Left cardiac atrium (tissue), 4 donors: ENCODE measurements around the gene DNAH2. TPM values are rescaled to one million over a fixed set of nuclear protein-coding genes. Genes with fewer than 3 reads are reported as not detected.
A peak's percentile ranks its signal among the peaks of the same experiment; 100 is the strongest.
"Not testable (repeated sequence)": the region's sequence is repeated elsewhere in the genome, so short reads cannot be mapped to it uniquely, and the experiment has no call there.

Experiments
- ATAC-seq, 2 donors: fragments of 200-7000 bp; cut with Tn5 transposase; one replicate each; pipeline ENCODE4 v1.9.1; 2020; ENCODE audit warnings: mild to moderate bottlenecking in 2 of 2, moderate library complexity in 2 of 2
- DNase-seq: peaks from one replicate; pipeline ENCODE4 v3.0.0-alpha.2; 2020
- intact Hi-C, 2 donors: fragments of 100-400 bp; cut with DNase I; formaldehyde crosslinking; loops; one replicate each; pipeline versions ENCODE4 v1.14.1 to v1.15.1; 2022 to 2023
- total RNA-seq, 2 donors: library from RNA; stranded (reverse); fragmentation: NEBNext Ultra II Directional; extraction: Animal tissue kit (Norgen Biotek cat#: 25700); gene quantifications; one replicate each; pipeline ENCODE4 v1.2.1, GENCODE V29; 2021
- donor health status: DM: no; HTN: yes; CAD: no.
- donor health status: DM: no; HTN: yes; CAD: no; lungs with severe emphysema.
- donor health status: DM: yes; HTN: yes; CAD: no.
- donor health status: Dilated cardiomyopathy.

Gene DNAH2
- total RNA-seq, 2 donors from 2014 or later = 0.05 to 0.24 TPM

DNA sequence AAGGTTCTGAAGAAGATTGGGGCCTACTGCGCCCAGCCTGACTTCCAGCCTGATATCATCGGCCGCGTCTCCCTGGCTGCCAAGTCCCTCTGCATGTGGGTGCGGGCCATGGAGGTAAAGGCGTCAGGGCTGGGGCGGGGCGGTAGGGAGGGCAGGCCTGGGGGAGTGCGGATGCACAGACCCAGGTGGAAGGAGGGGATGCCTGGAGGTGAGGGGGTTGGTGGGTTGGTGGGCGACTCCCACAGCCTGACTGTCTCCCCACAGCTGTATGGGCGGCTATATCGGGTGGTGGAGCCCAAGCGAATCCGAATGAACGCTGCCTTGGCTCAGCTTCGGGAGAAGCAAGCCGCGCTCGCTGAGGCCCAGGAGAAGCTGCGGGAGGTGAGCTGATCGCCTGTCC is 89.7 kb downstream of the DNAH2 start:
- intact Hi-C loops = no loop called here
- no peak for ATAC-seq
- no peak for DNase-seq

DNA sequence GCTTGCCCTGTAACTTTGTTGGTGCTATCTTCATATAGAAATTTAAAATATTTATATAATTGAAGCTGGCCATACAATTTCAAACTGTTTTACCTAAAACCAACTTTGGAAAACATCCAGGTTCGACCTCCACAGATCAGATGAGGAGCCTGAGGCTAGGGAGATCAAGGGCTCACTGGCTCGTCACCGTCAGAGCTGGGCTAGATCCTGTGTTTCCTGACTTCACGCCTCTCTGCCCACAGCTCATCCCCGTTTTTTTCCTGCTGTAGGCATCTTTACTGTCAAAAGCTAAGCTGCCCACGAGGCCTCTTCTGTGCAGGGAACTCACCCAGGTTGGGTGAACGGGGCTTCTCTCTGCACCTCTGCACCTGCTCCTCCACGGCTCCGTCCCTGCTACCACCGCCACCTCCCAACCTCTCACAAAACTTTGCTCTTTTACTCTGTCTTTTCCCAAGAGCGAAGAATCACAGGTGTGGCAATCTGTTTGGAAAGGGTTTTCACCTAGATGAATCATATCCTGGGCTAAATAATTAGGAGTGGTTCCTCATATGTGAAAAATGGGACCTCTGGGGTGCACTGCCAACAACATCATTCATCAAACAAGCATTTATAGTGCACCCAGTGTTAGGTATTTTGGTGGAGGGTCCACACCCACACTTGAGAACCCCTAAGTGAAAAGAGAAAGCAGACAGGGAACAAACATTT is 91.7 kb downstream of the DNAH2 start:
- ATAC-seq (no peak), DNase-seq (no peak)
- intact Hi-C loops = no loop called here

DNA sequence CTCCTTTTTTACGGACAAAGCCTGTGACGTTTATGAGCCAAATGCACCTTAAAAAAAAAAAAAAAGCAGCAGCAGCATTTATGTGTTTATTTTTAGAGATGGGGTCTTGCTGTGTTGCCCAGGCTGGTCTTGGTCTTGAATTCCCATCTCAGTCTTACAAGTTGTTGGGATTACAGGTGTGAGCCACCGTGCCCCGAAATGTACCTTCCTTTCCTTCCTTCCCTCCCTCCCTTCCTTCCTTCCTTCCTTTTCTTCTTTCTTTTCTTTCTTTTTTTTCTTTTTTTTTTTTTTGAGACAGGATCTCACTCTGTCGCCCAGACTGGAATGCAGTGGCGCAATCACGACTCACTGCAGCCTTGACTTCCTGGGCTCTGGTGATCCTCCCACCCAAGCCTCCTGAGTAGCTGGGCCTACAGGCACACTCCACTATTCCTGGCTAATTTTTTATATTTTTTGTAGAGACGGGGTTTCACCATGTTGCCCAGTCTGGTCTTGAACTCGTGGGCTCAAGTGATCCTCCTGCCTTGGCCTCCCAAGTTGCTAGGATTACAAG is 92.3 kb downstream of the DNAH2 start:
- intact Hi-C loops = loop anchor here in 1 of 2 donors (10.0 kb wide), 1 partner anchor 155 kb away; the partner anchor contains the start of gene ATP1B2
- not testable (repeated sequence) for ATAC-seq, DNase-seq

DNA sequence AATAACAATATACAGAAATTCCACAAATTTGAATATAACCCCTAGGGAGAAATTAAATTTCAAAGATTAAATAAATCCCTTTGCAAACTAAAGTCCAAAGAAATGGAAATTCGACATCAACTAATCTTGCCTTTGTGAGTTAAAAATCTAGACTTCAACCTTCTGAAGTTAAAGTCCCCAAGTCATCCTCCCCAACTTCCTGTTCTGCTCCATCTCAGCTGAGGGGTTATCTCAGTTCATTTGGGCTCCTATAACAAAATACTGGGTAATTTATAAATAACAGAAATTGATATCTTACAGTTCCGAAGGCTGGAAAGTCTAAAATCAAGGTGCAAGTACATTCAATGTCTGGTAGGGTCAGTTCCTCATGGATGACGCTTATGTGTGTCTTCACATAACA is 93.7 kb downstream of the DNAH2 start:
- no peak for DNase-seq
- intact Hi-C loops = loop anchor here in 1 of 2 donors (10.0 kb wide), 1 partner anchor 156 kb away; the partner anchor contains the start of gene ATP1B2
- ATAC-seq = no peak

DNA sequence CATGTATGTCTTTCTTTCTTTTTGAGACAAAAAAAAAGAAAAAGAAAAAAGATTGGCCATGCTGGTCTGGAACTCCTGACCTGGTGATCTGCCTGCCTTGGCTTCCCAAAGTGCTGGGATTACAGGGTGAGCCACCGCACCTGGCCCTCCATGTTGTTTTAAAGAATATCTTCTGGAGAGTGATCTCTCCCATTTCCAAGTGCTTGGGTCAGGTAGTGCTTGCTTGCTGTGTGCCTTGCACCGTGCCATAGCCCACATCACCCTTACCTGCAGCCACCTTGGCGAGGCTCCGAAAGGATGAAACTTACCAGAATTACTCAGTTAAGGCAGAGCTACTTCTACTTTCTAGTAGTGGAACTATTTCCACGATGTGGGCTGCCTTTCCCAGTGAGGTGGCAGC is 97.4 kb downstream of the DNAH2 start:
- no peak for DNase-seq

DNA sequence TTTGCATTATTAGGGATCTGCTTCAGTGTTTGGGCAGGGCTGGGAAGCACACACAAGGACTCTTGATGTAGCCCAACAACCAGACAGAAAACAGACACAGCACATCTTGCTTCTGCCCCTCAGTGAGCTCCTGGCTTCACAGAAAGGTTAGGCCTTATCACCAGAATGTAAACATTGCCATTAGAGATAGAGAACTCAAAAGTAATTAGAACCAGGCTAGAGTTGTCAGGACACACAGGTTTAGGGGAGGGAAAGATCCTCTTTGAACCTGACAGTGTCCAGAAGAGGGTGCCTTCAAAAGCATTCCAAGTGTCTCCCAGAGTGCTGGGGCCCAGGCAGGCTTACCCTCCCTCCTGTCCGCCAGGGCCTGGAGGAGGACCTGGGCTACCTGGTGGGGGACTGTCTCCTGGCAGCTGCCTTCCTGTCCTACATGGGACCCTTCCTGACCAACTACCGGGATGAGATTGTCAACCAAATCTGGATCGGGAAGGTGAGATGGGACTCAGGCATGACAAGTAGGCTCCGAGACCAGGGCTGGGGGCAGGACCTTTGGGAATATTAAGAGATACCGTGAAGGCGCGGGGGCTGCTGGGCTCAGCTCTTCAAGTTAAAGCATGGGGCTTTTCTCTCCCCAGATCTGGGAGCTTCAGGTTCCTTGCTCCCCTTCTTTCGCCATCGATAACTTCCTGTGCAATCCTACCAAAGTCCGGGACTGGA is 99.5 kb downstream of the DNAH2 start:
- ATAC-seq (no peak), DNase-seq (no peak)
- intact Hi-C loops = loop anchor here in 1 of 2 donors (10.0 kb wide), 1 partner anchor 162 kb away; the partner anchor contains the start of gene ATP1B2

More for the DNA sequence above, 97.4 kb downstream of the DNAH2 start:
- intact Hi-C loops = loop anchor here in 1 of 2 donors (10.0 kb wide), 1 partner anchor 160 kb away; the partner anchor contains the start of gene ATP1B2
- ATAC-seq = no peak

DNA sequence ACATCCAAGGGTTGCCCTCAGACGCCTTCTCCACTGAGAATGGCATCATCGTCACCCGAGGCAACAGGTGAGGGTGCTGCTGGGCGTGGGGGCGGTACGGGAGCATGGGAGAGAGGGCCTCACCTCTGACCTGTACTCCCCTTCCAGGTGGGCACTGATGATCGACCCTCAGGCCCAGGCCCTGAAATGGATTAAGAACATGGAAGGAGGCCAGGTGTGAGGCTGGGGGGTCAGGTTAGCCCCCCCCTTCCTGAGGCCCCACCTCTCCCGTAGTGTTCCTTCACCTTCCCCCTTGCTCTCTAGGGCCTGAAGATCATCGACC is 100.1 kb downstream of the DNAH2 start:
- DNase-seq = no peak
- ATAC-seq = no peak
- intact Hi-C loops = loop anchor here in 1 of 2 donors (10.0 kb wide), 1 partner anchor 163 kb away; the partner anchor contains the start of gene ATP1B2

DNA sequence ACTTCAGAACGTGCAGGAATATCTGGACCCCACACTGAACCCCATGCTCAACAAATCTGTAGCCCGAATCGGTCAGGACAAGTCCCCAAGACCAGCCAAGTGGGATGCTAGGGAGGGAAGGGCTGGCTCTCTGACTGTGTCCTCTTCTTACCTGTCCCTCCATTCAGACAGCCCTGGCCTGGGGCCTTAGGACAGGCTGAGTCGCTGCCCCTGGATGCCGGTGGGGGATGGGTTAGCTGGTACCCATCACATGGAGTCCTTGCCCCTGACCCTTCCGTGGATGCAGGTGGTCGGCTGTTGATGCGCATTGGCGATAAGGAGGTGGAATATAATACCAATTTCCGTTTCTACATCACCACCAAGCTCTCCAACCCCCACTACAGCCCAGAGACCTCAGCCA is 100.5 kb downstream of the DNAH2 start:
- intact Hi-C loops = loop anchor here in 1 of 2 donors (10.0 kb wide), 1 partner anchor 163 kb away; the partner anchor contains the start of gene ATP1B2
- DNase-seq (no peak), ATAC-seq (no peak)

DNA sequence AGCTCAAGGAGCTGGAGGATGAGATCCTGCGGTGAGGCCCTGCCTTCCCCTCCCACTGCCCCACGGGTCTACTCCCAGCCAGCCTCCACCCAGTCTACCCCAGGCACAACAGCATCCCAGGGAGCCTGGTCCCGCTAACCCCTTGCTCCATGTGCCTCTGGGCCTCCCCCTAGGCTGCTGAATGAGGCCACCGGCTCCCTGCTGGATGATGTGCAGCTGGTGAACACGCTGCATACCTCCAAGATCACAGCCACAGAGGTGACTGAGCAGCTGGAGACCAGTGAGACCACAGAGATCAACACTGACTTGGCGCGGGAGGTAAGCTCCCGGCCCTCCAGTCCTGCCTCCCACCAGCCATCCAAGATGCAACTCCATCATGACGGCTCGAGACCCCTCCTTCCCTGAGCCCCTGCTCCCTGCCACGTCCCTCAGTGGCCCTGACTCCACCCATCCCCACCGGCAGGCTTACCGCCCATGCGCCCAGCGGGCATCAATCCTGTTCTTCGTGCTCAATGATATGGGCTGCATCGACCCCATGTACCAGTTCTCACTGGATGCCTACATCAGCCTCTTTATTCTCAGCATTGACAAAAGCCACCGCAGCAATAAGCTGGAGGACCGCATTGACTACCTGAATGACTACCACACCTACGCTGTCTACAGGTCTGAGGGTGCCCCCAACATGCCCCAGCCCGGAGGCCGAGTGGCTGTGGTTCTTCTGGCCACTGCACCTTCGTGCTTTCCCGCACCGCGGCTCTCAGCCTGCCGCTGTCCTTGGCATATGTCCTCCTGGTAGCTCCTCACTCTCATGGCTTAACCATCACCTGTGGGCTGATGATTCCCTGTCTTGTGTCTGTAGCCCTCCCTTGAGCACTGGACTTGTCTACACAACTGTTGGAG is 101.5 kb downstream of the DNAH2 start:
- intact Hi-C loops = loop anchor here in 1 of 2 donors (10.0 kb wide), 1 partner anchor 164 kb away; the partner anchor contains the start of gene ATP1B2
- DNase-seq = no peak
- ATAC-seq = no peak

DNA sequence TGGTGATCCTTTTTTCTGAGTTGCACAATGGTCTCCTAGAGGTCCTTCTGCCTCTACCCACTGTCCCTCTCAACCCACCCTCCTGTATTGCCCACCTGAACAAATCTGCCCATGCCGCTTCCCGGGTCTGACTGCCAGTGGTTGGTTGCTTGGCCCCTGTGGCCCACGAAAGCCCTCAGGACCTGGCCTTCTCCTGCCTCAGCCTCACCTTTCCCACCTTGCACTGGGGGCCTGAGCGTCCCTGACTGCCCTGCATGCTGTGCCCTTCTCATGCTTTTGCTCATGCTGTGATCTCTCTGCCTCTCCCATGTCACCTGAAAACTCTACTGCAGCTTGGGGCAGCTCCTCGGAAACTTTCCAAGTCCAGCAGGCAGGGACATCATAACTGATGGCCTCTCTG is 102.7 kb downstream of the DNAH2 start:
- intact Hi-C loops = loop anchor here (5.0 to 10.0 kb wide), 4 partner anchors 37 to 235 kb away; partner anchors contain the start of genes CYB5D1 (in 1 of the 2), NAA38 (in 1 of the 2) and TMEM88 (in 1 of the 2)
- no peak for DNase-seq
- ATAC-seq = no peak

DNA sequence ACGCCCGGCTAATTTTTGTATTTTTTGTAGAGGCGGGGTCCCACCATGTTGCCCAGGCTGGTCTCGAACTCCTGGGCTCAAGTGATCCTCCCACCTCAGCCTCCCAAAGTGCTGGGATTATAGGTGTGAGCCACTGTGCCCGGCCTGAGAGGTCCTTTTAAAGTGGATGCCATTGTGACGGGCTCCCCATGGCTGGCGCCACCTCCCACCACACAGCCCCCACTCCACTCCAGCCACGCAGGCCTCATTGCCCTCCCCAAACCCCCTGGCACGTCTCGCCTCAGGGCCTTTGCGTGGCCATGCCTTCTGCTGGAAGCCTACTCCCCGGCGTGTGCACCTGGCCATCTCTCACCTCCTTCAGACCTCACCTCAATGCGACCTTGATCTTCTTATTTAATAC is 104.6 kb downstream of the DNAH2 start:
- DNase-seq (no peak), ATAC-seq (no peak)
- intact Hi-C loops = loop anchor here (2.0 to 10.0 kb wide), 5 partner anchors 35 to 233 kb away; partner anchors contain the start of genes CYB5D1 (in 1 of the 2), NAA38 (in 1 of the 2) and TMEM88 (in 1 of the 2)

DNA sequence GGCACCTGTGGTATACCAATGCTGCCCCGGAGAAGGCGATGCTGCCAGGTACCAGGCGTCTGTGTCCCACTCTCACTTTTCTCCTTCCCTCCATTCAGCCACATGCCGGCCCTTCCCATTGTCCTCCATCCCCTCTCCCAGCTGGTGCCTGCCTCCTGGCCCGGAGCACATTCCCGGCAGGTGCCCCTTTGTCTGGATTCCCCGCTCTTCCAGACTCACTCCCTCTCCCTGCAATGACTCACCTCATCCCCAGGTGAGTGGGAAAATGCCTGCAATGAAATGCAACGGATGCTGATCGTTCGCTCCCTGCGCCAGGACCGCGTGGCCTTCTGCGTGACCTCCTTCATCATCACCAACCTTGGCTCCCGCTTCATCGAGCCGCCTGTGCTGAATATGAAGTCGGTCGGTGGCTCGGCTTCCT is 106.0 kb downstream of the DNAH2 start:
- ATAC-seq (no peak), DNase-seq (no peak)
- intact Hi-C loops = loop anchor here (2.0 to 10.0 kb wide), 6 partner anchors 29 to 231 kb away; partner anchors contain the start of genes CYB5D1 (in 1 of the 2), NAA38 (in 1 of the 2) and TMEM88 (in 1 of the 2)

DNA sequence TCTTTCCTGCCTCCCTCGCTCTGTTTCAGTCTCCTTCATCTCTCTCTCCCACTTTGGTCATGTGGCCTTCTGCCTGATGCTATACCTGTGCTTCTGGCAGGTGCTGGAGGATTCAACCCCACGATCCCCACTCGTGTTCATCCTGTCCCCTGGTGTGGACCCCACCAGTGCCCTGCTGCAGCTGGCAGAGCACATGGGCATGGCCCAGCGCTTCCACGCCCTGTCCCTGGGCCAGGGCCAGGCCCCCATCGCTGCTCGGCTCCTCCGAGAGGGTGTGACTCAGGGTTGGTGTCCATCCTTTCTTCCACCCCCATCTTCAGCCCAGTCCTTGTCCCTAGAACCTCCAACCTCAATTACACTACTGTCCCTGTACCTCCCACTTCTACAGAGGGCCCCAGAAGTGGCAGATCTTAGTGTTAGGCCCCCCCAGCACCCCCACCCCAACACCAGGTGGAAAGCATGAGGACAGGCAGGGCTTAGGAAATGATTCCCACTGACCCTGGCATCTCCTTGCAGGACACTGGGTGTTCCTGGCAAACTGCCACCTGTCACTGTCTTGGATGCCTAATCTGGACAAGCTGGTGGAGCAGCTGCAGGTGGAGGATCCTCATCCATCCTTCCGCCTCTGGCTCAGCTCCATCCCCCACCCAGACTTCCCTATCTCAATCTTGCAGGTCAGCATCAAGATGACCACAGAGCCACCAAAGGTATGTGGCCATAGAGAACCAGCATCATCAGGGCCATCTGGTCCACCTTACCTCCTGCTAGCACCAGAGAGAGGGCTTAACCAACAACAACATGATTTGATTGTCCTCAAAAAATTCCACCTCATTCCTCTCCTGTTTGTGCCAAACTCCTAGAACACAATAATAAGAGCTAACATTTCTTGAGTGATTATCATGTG is 106.7 kb downstream of the DNAH2 start:
- DNase-seq (no peak), ATAC-seq (no peak)
- intact Hi-C loops = loop anchor here (2.0 to 10.0 kb wide), 5 partner anchors 29 to 231 kb away; partner anchors contain the start of genes CYB5D1 (in 1 of the 2), NAA38 (in 1 of the 2) and TMEM88 (in 1 of the 2)

DNA sequence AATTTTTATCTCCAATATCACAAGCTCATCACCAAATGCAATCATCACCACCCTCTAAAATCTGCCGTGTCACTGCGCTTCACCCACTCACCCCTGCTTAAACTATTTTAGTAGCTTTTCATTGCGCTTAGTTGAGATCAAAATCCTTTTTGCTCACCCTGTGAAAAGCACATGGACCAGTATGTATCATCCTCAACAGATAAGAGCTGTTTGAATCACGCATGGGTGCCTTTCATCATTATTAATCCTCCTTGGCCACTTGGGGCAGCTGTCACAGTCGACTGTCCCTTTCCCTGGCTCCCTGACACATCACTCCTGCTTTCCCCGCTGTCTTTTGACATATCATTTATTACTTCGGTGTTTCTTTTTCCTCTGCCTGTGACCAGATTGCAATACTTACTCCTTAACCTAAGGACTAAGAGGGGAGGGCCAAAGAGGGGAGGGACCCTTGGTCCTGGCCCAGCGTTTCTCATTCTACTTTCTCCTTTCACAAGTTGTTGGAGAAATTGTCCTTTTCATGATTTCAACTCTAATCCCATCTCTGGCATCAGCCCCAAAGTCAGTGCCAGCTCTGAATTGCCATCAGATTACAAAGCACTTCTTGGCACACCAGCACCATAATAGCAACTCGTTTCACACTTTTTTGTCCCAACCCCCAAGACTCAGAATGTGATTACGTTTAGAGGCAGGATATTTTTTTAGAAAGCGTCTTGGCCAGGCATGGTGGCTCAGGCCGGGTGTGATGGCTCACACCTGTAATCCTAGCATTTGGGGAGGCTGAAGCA is 107.9 kb downstream of the DNAH2 start:
- peak; percentile 53 to 57 for ATAC-seq
- intact Hi-C loops = loop anchor here (2.0 to 10.0 kb wide), 3 partner anchors 27 to 229 kb away; no protein-coding TSS in a partner anchor
- no peak for DNase-seq

DNA sequence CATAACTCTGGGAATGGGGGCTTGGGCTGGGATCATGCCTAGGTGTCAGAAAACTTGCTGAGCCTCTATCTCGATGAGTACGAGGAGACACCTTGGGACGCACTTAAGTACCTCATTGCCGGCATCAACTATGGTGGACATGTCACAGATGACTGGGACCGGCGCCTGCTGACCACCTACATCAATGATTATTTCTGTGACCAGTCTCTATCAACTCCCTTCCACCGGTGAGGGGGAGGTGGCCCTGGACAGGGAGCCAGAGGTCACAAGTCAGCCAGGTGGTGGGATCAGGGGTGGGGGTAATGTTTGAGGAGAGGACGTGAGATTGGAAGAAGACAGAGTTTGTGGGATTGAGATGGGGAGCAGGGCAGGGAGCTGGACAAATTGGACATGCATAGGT is 113.1 kb downstream of the DNAH2 start:
- intact Hi-C loops = no loop called here
- ATAC-seq (no peak), DNase-seq (no peak)

DNA sequence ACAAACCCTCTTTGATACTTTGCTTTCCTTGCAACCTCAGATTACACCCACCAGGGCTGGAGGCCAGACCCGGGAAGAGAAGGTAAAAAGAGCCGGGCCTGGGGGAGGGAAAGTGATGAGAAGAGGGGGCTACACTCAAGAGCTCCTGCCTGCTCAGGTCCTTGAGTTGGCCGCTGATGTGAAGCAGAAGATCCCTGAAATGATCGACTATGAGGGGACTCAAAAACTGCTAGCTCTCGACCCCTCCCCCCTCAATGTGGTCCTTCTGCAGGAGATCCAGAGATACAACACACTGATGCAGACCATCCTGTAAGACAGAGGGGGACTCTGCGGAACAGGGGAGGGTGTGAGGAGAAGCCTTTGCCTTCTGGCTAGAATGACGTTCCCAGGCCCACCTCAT is 113.7 kb downstream of the DNAH2 start:
- no peak for DNase-seq
- intact Hi-C loops = no loop called here

DNA sequence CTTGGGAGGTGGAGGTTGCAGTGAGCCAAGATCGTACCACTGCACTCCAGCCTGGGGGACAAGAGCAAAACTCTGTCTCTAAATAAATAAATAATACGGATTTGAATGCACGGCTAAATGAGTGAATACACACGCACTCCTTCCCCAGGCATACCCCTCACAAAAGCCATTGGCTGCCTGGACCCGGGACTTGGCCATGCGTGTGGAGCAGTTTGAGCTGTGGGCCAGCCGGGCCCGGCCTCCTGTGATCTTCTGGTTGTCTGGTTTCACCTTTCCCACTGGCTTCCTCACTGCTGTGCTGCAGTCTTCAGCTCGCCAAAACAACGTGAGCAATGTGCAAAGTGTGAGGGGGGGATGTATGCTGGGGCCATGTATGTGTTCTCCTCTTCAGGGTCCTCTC is 114.9 kb downstream of the DNAH2 start:
- no peak for DNase-seq
- no peak for ATAC-seq
- intact Hi-C loops = no loop called here

More for the DNA sequence above, 113.7 kb downstream of the DNAH2 start:
- no peak for ATAC-seq
